VCaP (cell line): ENCODE data around the gene HSPA12A.

ENCODE experiments used
- H3K27ac ChIP-seq: fragments of 450-650 bp; 2 replicates; pipeline ENCODE4 v1.5.1; 2017
- TF ChIP-seq, protein P1 (sequence below): fragments of 450-650 bp; conservative IDR thresholded peaks from 2 replicates; pipeline ENCODE4 v1.5.1; 2017; ENCODE audit warnings: mild to moderate bottlenecking, moderate library complexity

HSPA12A gene

DNA sequence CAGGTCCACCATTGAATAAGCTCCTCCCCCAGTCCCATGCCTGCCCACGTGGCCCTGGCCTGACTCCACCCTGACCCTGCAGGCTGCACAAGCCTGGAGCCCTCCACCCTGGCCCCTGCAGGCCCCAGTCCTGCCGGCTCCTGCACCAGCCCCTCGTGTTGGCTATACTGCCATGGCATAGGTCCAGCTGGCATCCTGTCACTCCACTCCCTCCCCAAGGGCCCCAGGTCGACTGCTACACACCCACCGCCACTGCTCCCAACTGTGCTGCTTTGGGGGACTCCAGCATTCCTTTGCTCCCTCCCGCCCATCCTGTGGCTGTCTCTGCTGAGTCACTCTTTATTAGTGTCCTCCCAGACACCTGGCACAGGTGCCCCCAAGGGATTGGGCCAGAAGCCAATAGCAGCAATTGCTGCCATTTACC lies 32.4 kb upstream of the HSPA12A start:
- H3K27ac ChIP-seq: no peak overlapping the region
- TF ChIP-seq, protein P1, sequence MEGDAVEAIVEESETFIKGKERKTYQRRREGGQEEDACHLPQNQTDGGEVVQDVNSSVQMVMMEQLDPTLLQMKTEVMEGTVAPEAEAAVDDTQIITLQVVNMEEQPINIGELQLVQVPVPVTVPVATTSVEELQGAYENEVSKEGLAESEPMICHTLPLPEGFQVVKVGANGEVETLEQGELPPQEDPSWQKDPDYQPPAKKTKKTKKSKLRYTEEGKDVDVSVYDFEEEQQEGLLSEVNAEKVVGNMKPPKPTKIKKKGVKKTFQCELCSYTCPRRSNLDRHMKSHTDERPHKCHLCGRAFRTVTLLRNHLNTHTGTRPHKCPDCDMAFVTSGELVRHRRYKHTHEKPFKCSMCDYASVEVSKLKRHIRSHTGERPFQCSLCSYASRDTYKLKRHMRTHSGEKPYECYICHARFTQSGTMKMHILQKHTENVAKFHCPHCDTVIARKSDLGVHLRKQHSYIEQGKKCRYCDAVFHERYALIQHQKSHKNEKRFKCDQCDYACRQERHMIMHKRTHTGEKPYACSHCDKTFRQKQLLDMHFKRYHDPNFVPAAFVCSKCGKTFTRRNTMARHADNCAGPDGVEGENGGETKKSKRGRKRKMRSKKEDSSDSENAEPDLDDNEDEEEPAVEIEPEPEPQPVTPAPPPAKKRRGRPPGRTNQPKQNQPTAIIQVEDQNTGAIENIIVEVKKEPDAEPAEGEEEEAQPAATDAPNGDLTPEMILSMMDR: no peak

DNA sequence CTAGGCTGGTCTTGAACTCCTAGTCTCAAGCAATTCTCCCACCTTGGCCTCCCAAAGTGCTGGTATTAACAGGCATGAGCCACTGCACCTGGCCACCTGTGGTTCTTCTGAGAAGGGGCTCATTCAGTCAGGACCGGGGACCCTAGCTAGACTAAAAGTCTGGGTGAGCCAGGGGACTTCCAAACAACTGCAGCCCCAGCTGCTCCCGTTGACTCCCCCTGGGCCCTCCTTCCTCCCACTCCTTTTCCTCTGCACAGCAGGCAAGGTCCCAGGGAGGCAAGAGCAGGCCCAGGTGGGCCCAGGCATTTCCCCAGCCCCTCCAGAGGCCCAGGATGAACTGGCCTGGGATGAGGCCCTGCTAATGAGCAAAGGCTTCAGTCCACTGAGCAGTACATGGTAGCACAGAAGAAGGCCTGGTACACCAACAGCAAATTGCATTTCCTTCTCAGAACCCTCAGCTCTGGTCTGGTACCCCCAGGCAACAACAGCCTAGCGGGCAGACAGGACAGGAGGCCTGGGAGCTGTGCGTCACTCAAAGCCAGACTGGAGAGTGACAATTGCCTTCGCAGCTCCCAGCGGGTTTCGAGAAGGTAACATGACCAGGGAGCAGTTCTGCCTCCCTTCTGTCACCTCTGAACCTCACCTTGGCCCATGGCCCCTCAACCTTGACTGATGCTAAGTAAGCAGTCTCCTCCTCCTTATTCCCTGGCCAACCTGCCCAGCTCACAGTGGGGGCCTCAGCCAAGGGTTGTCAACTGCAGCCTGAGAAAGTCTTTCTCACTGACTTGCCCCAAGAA lies 30.7 kb upstream of the HSPA12A start:
- TF ChIP-seq, protein P1: no peak
- H3K27ac ChIP-seq: no peak overlapping the region

DNA sequence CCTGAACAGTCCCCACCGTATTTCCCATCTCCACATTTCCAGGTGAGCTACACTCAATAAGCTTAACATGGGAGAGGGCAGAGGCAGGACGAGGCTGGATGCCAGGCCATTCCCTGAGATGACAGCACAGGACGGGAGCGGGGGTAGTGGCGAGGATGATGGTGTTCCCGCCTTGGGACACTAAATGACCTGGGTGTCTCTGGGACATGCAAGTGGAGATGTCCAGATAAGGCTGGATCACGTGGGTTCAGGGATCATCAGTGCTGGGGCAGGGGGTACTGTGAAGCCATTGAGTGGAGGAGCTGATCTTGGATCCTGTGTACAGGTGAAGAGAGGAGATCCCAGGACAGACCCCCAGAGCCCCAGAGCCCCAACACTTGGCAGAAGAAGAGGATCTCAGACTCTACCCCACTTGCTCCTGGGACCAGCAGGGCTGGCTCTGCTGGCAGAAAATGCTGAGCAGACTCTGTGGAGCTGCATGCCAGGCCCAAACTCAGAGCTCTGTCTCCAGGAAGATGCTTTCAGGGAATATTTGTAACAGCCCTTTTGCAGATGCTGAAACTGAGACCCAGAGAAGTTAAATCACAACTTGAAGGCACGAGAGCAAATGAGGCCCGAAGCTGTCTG lies 29.7 kb upstream of the HSPA12A start:
- TF ChIP-seq, protein P1: no peak
- H3K27ac ChIP-seq: no peak overlapping the region

DNA sequence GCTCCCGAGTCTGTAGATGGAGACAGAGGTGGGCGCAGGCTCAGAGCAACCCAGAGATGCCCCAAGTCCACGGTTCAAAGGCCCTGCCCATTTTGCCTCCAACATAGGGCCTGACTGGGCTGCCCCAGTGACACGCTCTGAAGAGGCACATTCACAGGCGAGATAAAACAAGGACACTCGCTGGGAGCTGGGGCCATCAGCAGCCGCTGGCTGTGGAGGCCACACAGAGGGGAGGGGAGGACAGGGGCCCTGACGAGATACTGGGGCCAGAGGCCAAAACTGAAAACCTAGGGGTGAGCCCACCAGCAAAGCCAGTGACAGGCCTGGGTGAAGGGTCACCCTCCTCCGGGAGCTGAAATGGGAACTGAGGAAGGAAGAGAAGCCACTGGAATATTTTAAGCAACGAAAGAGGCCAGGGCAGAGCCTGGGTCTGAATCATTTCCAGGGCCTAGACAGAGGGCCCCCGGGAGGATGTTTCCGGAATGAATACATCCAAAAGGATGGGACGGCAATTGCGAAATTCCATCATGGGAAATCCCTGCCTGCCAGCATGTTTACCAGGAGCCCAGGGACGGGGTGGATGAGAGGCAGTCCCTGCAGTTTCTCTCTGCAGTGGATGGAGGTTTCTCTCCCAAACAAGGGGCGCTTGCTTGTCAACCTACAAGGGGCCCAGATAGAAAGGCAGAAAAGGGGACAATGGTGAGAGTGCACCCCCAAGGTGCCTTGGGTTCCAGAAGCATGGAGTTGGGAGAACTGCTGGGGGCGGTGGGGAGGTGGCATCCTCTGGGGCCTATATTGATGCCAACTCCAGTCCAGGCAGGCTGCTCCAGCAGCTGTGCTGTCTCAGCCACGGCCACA lies 29.0 kb upstream of the HSPA12A start:
- TF ChIP-seq, protein P1: no peak
- H3K27ac ChIP-seq: no peak overlapping the region

DNA sequence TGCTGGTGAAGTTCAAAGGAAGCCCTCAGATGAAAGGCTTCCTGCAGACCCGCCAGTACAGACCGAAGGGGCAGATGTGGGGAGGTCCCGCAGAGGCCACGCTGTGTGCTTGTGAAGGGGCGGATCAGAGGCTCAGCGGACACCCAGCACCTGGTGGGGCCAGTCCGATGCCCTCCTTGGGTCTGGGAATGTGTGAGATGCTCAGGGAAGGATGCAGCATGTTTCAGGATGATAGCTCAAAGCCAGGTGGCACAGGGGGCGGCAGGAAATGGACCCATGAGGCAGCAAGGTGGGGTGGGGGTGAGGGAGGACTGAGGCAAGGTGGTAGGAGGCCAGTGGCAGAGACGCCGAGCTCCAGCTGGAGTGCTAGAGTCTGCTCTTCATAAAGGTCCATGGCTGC lies 27.9 kb upstream of the HSPA12A start:
- no peak overlapping the region for H3K27ac ChIP-seq
- TF ChIP-seq, protein P1: no peak

DNA sequence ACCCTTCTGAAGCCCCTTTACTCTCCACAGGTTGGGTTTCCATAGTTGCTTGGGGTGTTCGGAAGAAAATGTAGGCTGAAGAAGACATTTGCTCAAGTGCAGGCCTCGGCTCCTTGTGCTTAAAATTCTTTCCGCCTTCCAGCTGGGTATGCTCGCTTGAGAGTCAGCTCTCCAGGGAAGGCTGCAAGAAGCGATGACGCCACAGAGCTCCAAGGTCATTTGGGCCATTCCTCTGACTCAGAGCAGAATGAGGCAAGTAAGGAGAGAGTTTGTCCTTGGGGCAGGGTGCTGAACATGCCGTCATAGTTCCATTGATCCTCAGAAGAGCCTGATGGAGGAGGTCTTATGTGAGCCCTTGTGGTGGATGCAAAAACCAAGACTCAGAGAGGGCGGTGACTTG lies 27.4 kb upstream of the HSPA12A start:
- TF ChIP-seq, protein P1: no peak
- no peak overlapping the region for H3K27ac ChIP-seq

DNA sequence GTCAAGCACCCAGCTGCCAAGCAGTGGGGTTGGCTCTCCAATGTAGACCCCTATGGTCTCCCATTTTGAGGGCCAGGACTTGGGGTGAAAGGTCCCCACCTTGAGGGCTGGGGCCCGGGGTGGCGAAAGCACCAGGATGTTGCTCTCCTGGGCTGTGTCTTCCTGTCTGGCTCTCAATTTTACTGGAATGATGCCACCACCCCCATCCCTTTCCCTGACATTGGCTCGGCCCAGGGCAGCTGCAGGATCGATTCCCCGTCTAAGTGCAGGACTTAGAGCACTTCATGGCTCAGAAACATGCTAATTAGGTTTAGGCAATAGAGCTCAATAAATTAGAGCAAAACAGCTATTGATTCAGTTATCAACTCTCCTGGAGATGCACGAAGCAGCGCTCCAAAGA lies 27.0 kb upstream of the HSPA12A start:
- TF ChIP-seq, protein P1: no peak
- no peak overlapping the region for H3K27ac ChIP-seq
